Endothelial cell of umbilical vein (primary cell): ENCODE data around the gene NR1H2. TPM values are rescaled to one million over a fixed set of nuclear protein-coding genes. Genes with fewer than 3 reads are reported as not detected.

Source experiments
- BruUV-seq: library from RNA; stranded (reverse); fragments of 400-500 nt; replicated peaks from 2 replicates; lab custom pipeline; 2021; lab: Mats Ljungman, UMichigan
- CTCF ChIA-PET: fragments of 300-600, 350-600 bp; sonication (Branson Sonifier 250); formaldehyde crosslinking; loops from one replicate; lab custom pipeline; 2021; ENCODE audit warnings: antibody characterized with exemption, inconsistent platforms; lab: Charles Lee
- POLR2A ChIA-PET: fragments of 300-600, 350-600 bp; sonication (Branson Sonifier 250); formaldehyde crosslinking; loops from one replicate; lab custom pipeline; 2021; ENCODE audit warnings: antibody characterized with exemption, inconsistent platforms; lab: Charles Lee
- DNase-seq: peaks from one replicate; pipeline ENCODE4 v3.0.0-alpha.2; 2011; ENCODE audit warnings: low read depth, low spot score
- FAIRE-seq: peaks from 2 replicates; lab custom pipeline; 2011; peaks lifted over from hg19 to GRCh38; lab: Jason Lieb, UNC
- H2AFZ ChIP-seq: 2 replicates; pipeline ENCODE4 v1.6.0; 2012; ENCODE audit warnings: low read depth, low read length, control low read depth, inconsistent platforms
- H3K27ac ChIP-seq: 2 replicates; pipeline ENCODE4 v1.5.1; 2011; ENCODE audit warnings: low read depth, mild to moderate bottlenecking, control low read depth, low read length, moderate library complexity; ENCODE audit not compliant: insufficient read depth
- H3K27me3 ChIP-seq, 2 experiments: 2 replicates each; pipeline versions ENCODE4 v1.6.0 to v1.6.1; 2011; ENCODE audit warnings: low read length in 2 of 2, mixed read lengths in 1 of 2; ENCODE audit not compliant: control insufficient read depth in 2 of 2, insufficient read depth in 2 of 2
- H3K36me3 ChIP-seq, 2 experiments: 2 replicates in 1 of 2; 3 replicates in 1 of 2; pipeline ENCODE4 v1.5.1; 2011; ENCODE audit warnings: low read length in 2 of 2, mild to moderate bottlenecking in 1 of 2, moderate library complexity in 1 of 2; ENCODE audit not compliant: control insufficient read depth in 2 of 2, insufficient read depth in 2 of 2; ENCODE audit errors: extremely low read depth in 1 of 2
- H3K4me1 ChIP-seq: 3 replicates; pipeline ENCODE4 v1.5.1; 2011; ENCODE audit warnings: mild to moderate bottlenecking, low read length; ENCODE audit not compliant: control insufficient read depth, insufficient read depth; ENCODE audit errors: extremely low read depth
- H3K4me2 ChIP-seq: 2 replicates; pipeline ENCODE4 v1.6.1; 2011; ENCODE audit warnings: low read length, control low read depth, mixed read lengths; ENCODE audit not compliant: insufficient read depth
- H3K4me3 ChIP-seq, 3 experiments: fragments of 200-600 bp in 1 of 3; sonication (generic), shearing (Covaris generic) in 1 of 3; replicated peaks in 1 of 3; 2 replicates each; pipeline ENCODE4 v1.5.1; 2011 to 2016; ENCODE audit warnings: control low read depth in 3 of 3, low read length in 3 of 3, mild to moderate bottlenecking in 2 of 3, inconsistent platforms in 1 of 3, low read depth in 1 of 3, moderate library complexity in 1 of 3; ENCODE audit not compliant: insufficient read depth in 1 of 3
- H3K79me2 ChIP-seq: 2 replicates; pipeline ENCODE4 v1.6.0; 2012; ENCODE audit warnings: low read length, inconsistent platforms; ENCODE audit not compliant: control insufficient read depth, insufficient read depth
- H3K9ac ChIP-seq: replicated peaks from 2 replicates; pipeline ENCODE3; 2011; ENCODE audit warnings: low read length, control low read depth; ENCODE audit not compliant: insufficient read depth; ENCODE audit errors: extremely low read depth
- H3K9me1 ChIP-seq: replicated peaks from 3 replicates; pipeline ENCODE4 v1.6.0; 2011; ENCODE audit warnings: mild to moderate bottlenecking, low read length; ENCODE audit not compliant: control insufficient read depth, insufficient read depth; ENCODE audit errors: extremely low read depth
- H3K9me3 ChIP-seq: replicated peaks from 2 replicates; pipeline ENCODE4 v1.5.1; 2012; ENCODE audit warnings: low read length, inconsistent platforms; ENCODE audit not compliant: control insufficient read depth, insufficient read depth
- H4K20me1 ChIP-seq: replicated peaks from 2 replicates; pipeline ENCODE3; 2011; ENCODE audit warnings: mild to moderate bottlenecking, low read length; ENCODE audit not compliant: control insufficient read depth, insufficient read depth; ENCODE audit errors: extremely low read depth
- EZH2 ChIP-seq: IDR thresholded peaks from 2 replicates; pipeline ENCODE4 v1.6.1; 2012; ENCODE audit warnings: borderline replicate concordance, low read depth, mild to moderate bottlenecking, moderate library complexity, low read length, inconsistent platforms; ENCODE audit not compliant: severe bottlenecking
- FOS ChIP-seq: IDR thresholded peaks from 2 replicates; pipeline ENCODE4 v1.6.1; 2011; ENCODE audit warnings: mild to moderate bottlenecking, low read length, moderate library complexity, borderline replicate concordance; ENCODE audit not compliant: insufficient read depth
- JUN ChIP-seq: IDR thresholded peaks from 2 replicates; pipeline ENCODE4 v1.6.1; 2011; ENCODE audit warnings: borderline replicate concordance, low read depth; ENCODE audit not compliant: insufficient read length, insufficient read depth
- MAX ChIP-seq: IDR thresholded peaks from 2 replicates; pipeline ENCODE4 v1.6.1; 2011; ENCODE audit not compliant: insufficient read depth, insufficient read length
- MYC ChIP-seq: IDR thresholded peaks from one replicate; pipeline ENCODE4 v1.6.1; 2011; ENCODE audit warnings: mild to moderate bottlenecking, low read depth, low read length
- POLR2A ChIP-seq: IDR thresholded peaks from 2 replicates; pipeline ENCODE4 v1.6.1; 2012; ENCODE audit warnings: low read depth, mild to moderate bottlenecking, control low read depth, low read length
- POLR2AphosphoS5 ChIP-seq: IDR thresholded peaks from 2 replicates; pipeline ENCODE4 v1.6.1; 2012; ENCODE audit warnings: low read depth, mild to moderate bottlenecking, control low read depth, low read length, moderate library complexity; ENCODE audit not compliant: insufficient read depth
- dilution Hi-C: fragments of 300-500 bp; cut with MboI; formaldehyde crosslinking; loops from one replicate; pipeline ENCODE4 v1.15.0; 2019; ENCODE audit warnings: low sequenced_read_pairs; ENCODE audit not compliant: extremely low pct_ligation_motif_present
- intact Hi-C: fragments of 100-400 bp; cut with micrococcal nuclease; formaldehyde crosslinking; loops from one replicate; pipeline ENCODE4 v1.10.0; 2022
- polyA plus RNA-seq, 4 experiments: library from polyadenylated mRNA; depleted of rRNA in 3 of 4; stranded (reverse) in 3 of 4; unstranded in 1 of 4; fragments of >200 nt; gene quantifications; 2 replicates each; pipeline versions ENCODE4 v1.2.1 to v1.2.3, GENCODE V29; 2011 to 2012; ENCODE audit warnings: missing spikeins in 1 of 4
- total RNA-seq: library from RNA; stranded (reverse); gene quantifications from 2 replicates; pipeline ENCODE4 v1.2.3, GENCODE V29; 2021

Gene NR1H2
- total and polyA plus RNA-seq, 2 donors (not counting 3 experiments of a cell fraction or from before 2014, with no cell fraction given), result 46.7 to 48.4 TPM

- TF ChIP-seq EZH2 (no peak), MYC (no peak), POLR2AphosphoS5 (peak; percentile 80), POLR2A (peak; percentile 69), MAX (no peak), JUN (peak; percentile 43), FOS (no peak)
- Histone ChIP-seq H3K4me2 (peak overlapping the region; percentile 64), H3K36me3 (no peaks in the 10 kb centered on the region), H2AFZ (peak overlapping the region; percentile 92), H3K9me1 (no peaks in the 10 kb centered on the region), H3K4me1 (peaks cover 7% of the 10 kb centered on the region), H3K27me3 (no peaks in the 10 kb centered on the region), H3K4me3 (peak overlapping the region in 2 of 3 experiments; percentile 18 to 37), H3K27ac (no peak overlapping the region), H3K9me3 (no peaks in the 10 kb centered on the region), H3K9ac (no peak overlapping the region), H3K79me2 (no peaks in the 10 kb centered on the region), H4K20me1 (no peaks in the 10 kb centered on the region)
- ChIA-PET POLR2A (no interaction called here), CTCF (interaction anchor here (1.0 to 3.9 kb wide), 6 partner anchors 8 to 179 kb away, joined by 3 to 30 read pairs (median 14); no protein-coding TSS in a partner anchor)
- dilution Hi-C loops (no loop called here), intact Hi-C loops (no loop called here)
- DNase-seq, result peak; percentile 69
- BruUV-seq, result TSS peak; percentile 62
- peak; percentile 76 for FAIRE-seq
Observed at GRCh38 chr19:50358483-50359327, 17.6 kb upstream of the NR1H2 start.
